WTC11 (cell line): ENCODE measurements around the gene DLGAP4. TPM values are rescaled to one million over a fixed set of nuclear protein-coding genes. Genes with fewer than 3 reads are reported as not detected.

Experiments
- ATAC-seq: fragments of 200-7000 bp; cut with Tn5 transposase; 2 replicates; pipeline ENCODE4 v1.10.0; 2021; ENCODE audit warnings: mild to moderate bottlenecking, moderate library complexity
- CTCF ChIA-PET: fragments of 300-600 bp; sonication (Branson Sonifier 250); formaldehyde crosslinking; loops from one replicate; lab custom pipeline; 2021; ENCODE audit warnings: antibody characterized with exemption; lab: Charles Lee
- POLR2A ChIA-PET: fragments of 350-600 bp; sonication (Branson Sonifier 250); formaldehyde crosslinking; loops from one replicate; lab custom pipeline; 2021; ENCODE audit warnings: antibody characterized with exemption; lab: Charles Lee
- DNase-seq: peaks from one replicate; pipeline ENCODE4 v3.0.0; 2021; ENCODE audit warnings: low spot score
- H3K27ac Mint-ChIP-seq: 2 replicates; pipeline ENCODE4 v1.8.0; 2021; ENCODE audit warnings: mixed read lengths
- H3K27me3 Mint-ChIP-seq: 2 replicates; pipeline ENCODE4 v1.8.0; 2021; ENCODE audit warnings: low read depth, mild to moderate bottlenecking, moderate library complexity, mixed read lengths
- H3K36me3 Mint-ChIP-seq: 2 replicates; pipeline ENCODE4 v1.8.0; 2021; ENCODE audit warnings: mixed read lengths
- H3K4me1 Mint-ChIP-seq: 2 replicates; pipeline ENCODE4 v1.8.0; 2022; ENCODE audit warnings: mixed read lengths
- H3K4me3 Mint-ChIP-seq: 2 replicates; pipeline ENCODE4 v1.8.0; 2021; ENCODE audit warnings: mild to moderate bottlenecking, moderate library complexity, mixed read lengths
- H3K9me3 Mint-ChIP-seq: 2 replicates; pipeline ENCODE4 v1.8.0; 2021; ENCODE audit warnings: mixed read lengths
- CREB1 ChIP-seq: sonication (generic); formaldehyde crosslinking; IDR thresholded peaks from 2 replicates; pipeline ENCODE4 v1.8.0; 2023; ENCODE audit warnings: mild to moderate bottlenecking, missing genetic modification reagents
- CREM ChIP-seq: sonication (generic); formaldehyde crosslinking; IDR thresholded peaks from 2 replicates; pipeline ENCODE4 v1.8.1; 2022; ENCODE audit warnings: mild to moderate bottlenecking, missing genetic modification reagents, moderate library complexity
- GABPB1 ChIP-seq: sonication (generic); formaldehyde crosslinking; IDR thresholded peaks from 2 replicates; pipeline ENCODE4 v1.8.1; 2023; ENCODE audit warnings: mild to moderate bottlenecking, missing genetic modification reagents
- GTF2I ChIP-seq: fragments of 250-450 bp; sonication (Bioruptor Pico); conservative IDR thresholded peaks from 2 replicates; pipeline ENCODE4 v1.4.0; 2021; ENCODE audit warnings: mild to moderate bottlenecking
- HMGA2 ChIP-seq: fragments of 250-450 bp; sonication (Bioruptor Pico); IDR thresholded peaks from 2 replicates; pipeline ENCODE4 v1.4.0; 2021; ENCODE audit warnings: mild to moderate bottlenecking, moderate library complexity
- IRF2 ChIP-seq: sonication (generic); formaldehyde crosslinking; IDR thresholded peaks from 2 replicates; pipeline ENCODE4 v1.8.0; 2022; ENCODE audit warnings: low read depth, missing genetic modification reagents, borderline replicate concordance
- NFE2L1 ChIP-seq: sonication (generic); formaldehyde crosslinking; IDR thresholded peaks from 2 replicates; pipeline ENCODE4 v1.8.1; 2023; ENCODE audit warnings: missing genetic modification reagents
- SP1 ChIP-seq: sonication (generic); formaldehyde crosslinking; conservative IDR thresholded peaks from 2 replicates; pipeline ENCODE4 v1.8.1; 2022; ENCODE audit warnings: missing genetic modification reagents
- TCF7 ChIP-seq: sonication (generic); formaldehyde crosslinking; IDR thresholded peaks from 2 replicates; pipeline ENCODE4 v1.8.0; 2022; ENCODE audit warnings: mild to moderate bottlenecking, low read depth, missing genetic modification reagents, moderate library complexity
- TP53 ChIP-seq: sonication (generic); formaldehyde crosslinking; IDR thresholded peaks from 2 replicates; pipeline ENCODE4 v1.8.1; 2023; ENCODE audit warnings: mild to moderate bottlenecking, missing genetic modification reagents
- ZBTB21 ChIP-seq: sonication (generic); formaldehyde crosslinking; IDR thresholded peaks from 2 replicates; pipeline ENCODE4 v1.8.1; 2023; ENCODE audit warnings: mild to moderate bottlenecking, missing genetic modification reagents, borderline replicate concordance
- ZNF121 ChIP-seq: sonication (generic); formaldehyde crosslinking; IDR thresholded peaks from 2 replicates; pipeline ENCODE4 v1.8.0; 2023; ENCODE audit warnings: missing genetic modification reagents
- ZNF219 ChIP-seq: sonication (generic); formaldehyde crosslinking; IDR thresholded peaks from 2 replicates; pipeline ENCODE4 v1.8.0; 2023; ENCODE audit warnings: missing genetic modification reagents, mild to moderate bottlenecking, borderline replicate concordance
- ZNF423 ChIP-seq: fragments of 250-450 bp; sonication (Bioruptor Pico); IDR thresholded peaks from 2 replicates; pipeline ENCODE4 v2.1.2; 2022; ENCODE audit warnings: mild to moderate bottlenecking, moderate library complexity
- total RNA-seq: library from RNA; stranded (reverse); gene quantifications from 3 replicates; pipeline ENCODE4 v1.2.3, GENCODE V29; 2021
- TF ChIP-seq, protein P1 (sequence below): sonication (generic); formaldehyde crosslinking; IDR thresholded peaks from 2 replicates; pipeline ENCODE4 v1.8.1; 2022; ENCODE audit warnings: mild to moderate bottlenecking, missing genetic modification reagents, moderate library complexity, borderline replicate concordance
- TF ChIP-seq, protein P2 (sequence below): sonication (generic); formaldehyde crosslinking; IDR thresholded peaks from 2 replicates; pipeline ENCODE4 v1.8.0; 2023; ENCODE audit warnings: missing genetic modification reagents, mild to moderate bottlenecking, borderline replicate concordance
- TF ChIP-seq, protein P3 (sequence below): sonication (generic); formaldehyde crosslinking; IDR thresholded peaks from 2 replicates; pipeline ENCODE4 v1.8.1; 2023; ENCODE audit warnings: mild to moderate bottlenecking, missing genetic modification reagents, moderate library complexity
- TF ChIP-seq, protein P4 (sequence below): sonication (generic); formaldehyde crosslinking; IDR thresholded peaks from 2 replicates; pipeline ENCODE4 v1.8.1; 2022; ENCODE audit warnings: low read depth, mild to moderate bottlenecking, moderate library complexity, missing genetic modification reagents, borderline replicate concordance
- TF ChIP-seq, protein P5 (sequence below): sonication (generic); formaldehyde crosslinking; IDR thresholded peaks from 2 replicates; pipeline ENCODE4 v1.8.1; 2022; ENCODE audit warnings: low read depth, missing genetic modification reagents, borderline replicate concordance

The DLGAP4 gene
- total RNA-seq, 1 experiment from 2014 or later, result 52.6 TPM

DNA sequence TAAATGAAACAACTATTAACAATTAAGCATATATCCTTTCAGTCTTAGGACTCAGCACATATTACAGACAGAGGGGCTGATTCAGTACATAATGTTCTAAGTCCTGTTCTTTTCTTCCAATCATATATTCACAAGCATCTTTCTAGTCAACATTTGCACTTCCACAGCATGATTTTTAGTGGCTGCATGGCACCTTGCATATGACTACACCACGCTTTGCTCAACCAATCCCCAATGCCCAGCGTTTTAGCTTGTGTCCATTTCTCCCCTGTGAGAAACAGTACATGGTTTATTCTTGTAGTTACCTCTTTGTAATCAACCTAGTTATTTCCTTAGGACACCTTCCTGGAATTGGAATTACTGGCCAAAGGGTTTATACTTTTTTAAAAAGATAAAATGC is 36.6 kb upstream of the DLGAP4 start (continued):
- TF ChIP-seq, protein P1, sequence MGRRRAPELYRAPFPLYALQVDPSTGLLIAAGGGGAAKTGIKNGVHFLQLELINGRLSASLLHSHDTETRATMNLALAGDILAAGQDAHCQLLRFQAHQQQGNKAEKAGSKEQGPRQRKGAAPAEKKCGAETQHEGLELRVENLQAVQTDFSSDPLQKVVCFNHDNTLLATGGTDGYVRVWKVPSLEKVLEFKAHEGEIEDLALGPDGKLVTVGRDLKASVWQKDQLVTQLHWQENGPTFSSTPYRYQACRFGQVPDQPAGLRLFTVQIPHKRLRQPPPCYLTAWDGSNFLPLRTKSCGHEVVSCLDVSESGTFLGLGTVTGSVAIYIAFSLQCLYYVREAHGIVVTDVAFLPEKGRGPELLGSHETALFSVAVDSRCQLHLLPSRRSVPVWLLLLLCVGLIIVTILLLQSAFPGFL (CRISPR knock-in tag), result no peak
- TF ChIP-seq SP1 (CRISPR knock-in tag), result no peak
- TF ChIP-seq, protein P2, sequence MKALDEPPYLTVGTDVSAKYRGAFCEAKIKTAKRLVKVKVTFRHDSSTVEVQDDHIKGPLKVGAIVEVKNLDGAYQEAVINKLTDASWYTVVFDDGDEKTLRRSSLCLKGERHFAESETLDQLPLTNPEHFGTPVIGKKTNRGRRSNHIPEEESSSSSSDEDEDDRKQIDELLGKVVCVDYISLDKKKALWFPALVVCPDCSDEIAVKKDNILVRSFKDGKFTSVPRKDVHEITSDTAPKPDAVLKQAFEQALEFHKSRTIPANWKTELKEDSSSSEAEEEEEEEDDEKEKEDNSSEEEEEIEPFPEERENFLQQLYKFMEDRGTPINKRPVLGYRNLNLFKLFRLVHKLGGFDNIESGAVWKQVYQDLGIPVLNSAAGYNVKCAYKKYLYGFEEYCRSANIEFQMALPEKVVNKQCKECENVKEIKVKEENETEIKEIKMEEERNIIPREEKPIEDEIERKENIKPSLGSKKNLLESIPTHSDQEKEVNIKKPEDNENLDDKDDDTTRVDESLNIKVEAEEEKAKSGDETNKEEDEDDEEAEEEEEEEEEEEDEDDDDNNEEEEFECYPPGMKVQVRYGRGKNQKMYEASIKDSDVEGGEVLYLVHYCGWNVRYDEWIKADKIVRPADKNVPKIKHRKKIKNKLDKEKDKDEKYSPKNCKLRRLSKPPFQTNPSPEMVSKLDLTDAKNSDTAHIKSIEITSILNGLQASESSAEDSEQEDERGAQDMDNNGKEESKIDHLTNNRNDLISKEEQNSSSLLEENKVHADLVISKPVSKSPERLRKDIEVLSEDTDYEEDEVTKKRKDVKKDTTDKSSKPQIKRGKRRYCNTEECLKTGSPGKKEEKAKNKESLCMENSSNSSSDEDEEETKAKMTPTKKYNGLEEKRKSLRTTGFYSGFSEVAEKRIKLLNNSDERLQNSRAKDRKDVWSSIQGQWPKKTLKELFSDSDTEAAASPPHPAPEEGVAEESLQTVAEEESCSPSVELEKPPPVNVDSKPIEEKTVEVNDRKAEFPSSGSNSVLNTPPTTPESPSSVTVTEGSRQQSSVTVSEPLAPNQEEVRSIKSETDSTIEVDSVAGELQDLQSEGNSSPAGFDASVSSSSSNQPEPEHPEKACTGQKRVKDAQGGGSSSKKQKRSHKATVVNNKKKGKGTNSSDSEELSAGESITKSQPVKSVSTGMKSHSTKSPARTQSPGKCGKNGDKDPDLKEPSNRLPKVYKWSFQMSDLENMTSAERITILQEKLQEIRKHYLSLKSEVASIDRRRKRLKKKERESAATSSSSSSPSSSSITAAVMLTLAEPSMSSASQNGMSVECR (CRISPR knock-in tag), result no peak

DNA sequence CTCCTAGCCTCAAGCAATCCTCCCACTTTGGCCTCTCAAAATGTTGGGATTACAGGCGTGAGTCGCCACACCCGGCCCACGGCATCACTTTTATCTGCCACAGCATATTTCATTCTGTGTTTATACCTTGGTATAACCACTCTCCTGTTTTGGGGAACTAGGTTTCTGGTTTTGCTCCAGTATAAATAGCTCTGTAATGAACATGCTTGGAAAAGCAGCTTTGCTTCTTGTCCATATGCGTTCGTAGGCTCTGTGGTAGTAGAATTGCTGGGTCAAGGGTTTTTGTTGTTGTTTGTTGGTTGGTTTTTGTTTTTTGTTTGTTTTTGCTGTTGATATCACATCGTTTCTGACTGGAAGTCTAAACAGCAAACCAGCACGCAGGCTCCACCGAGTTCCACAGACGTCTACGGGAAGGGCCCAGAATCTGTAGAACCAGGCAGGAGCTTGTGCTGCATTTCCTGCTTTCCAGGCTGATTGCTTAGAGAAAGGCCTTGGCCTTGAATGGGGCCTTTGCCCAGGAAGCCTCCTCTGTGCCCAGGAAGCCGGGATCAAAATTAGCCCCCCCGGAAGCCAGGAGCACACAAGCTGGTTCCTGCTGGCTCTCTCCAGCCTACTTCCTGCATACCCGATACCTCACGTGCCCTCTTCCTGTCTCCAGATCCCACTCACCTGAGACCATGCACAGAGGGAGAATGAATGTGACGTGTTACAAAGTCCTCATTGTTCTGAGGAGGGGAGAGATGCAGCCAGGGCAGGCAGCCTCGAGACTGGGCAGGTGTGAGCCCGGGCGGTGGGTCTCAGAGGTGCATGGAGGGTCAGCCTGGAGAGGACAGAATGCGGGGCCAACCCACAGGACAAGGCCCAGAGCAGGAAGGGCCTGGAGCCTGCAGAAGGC is 35.1 kb upstream of the DLGAP4 start:
- no peak for TF ChIP-seq ZNF121 (CRISPR knock-in tag)
- TF ChIP-seq CREB1 (CRISPR knock-in tag), result no peak
- 0 out of 2 replicates have a peak, but pooled peaks have one; percentile 36 for TF ChIP-seq NFE2L1 (CRISPR knock-in tag)
- TF ChIP-seq TCF7 (CRISPR knock-in tag), result no peak
- Mint-ChIP-seq H3K36me3 (no peaks in the 10 kb centered on the region), H3K27ac (peak overlapping the region; percentile 77; the same call in 1 of the 2 replicates), H3K4me1 (peaks cover 27% of the 10 kb centered on the region), H3K27me3 (no peaks in the 10 kb centered on the region), H3K4me3 (no peak overlapping the region), H3K9me3 (no peaks in the 10 kb centered on the region)
- CTCF ChIA-PET, result interaction anchor here (0.6 to 6.1 kb wide), 6 partner anchors 15 to 168 kb away, joined by 3 to 90 read pairs (median 10); no protein-coding TSS in a partner anchor
- no peak for DNase-seq
- peak; percentile 58 for ATAC-seq
- POLR2A ChIA-PET, result interaction anchor here (0.7 to 1.1 kb wide), 2 partner anchors 18 to 129 kb away, joined by 3 to 4 read pairs; no protein-coding TSS in a partner anchor

DNA sequence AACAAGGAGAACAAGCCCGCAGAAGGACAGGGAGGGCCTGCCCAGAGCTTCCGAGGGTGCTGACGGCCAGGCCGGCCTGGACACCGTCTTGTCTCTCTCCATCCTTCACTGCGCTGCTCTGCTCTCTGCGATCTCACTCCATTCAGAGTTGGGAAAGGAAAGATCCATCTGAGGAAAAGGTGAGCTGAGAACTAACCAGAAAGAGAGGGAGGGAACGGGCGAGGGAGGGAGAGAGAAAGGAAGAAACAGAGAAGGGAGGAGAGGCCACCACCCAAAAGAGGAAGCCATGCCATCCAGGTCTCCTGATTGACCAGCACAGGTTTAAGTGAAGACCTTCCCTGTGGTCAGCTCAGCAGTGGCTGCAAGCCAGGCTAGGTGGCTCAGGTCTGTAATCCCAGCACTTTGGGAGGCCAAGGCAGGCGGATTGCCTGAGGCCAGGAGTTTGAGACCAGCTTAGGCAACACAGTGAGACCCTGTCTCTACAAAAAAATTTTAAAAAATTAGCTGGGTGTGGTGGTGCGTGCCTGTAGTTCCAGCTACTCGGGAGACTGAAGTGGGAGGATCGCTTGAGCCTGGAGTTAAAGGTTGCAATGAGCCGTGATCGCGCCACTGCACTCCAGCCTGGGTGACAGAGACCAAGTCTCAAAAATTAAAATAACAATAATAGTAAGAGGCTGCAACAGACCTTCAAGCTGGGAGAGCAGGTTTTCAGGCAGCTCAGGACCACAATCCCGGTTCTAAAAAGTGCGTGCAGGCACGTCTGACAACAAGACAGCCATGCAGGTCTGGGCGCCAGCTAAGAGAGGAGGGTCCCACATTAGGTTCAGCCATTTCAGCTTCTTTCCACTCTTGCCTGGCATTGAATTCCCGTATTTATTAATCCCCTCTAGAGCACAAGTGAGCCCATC is 34.2 kb upstream of the DLGAP4 start:
- Mint-ChIP-seq H3K4me1 (peaks cover 27% of the 10 kb centered on the region), H3K36me3 (no peaks in the 10 kb centered on the region), H3K27ac (no peak overlapping the region), H3K9me3 (no peaks in the 10 kb centered on the region), H3K4me3 (no peak overlapping the region), H3K27me3 (no peaks in the 10 kb centered on the region)
- ATAC-seq (no peak), DNase-seq (no peak)
- CTCF ChIA-PET, result interaction anchor here (0.6 to 6.1 kb wide), 9 partner anchors 13 to 167 kb away, joined by 3 to 90 read pairs (median 6); no protein-coding TSS in a partner anchor
- POLR2A ChIA-PET, result interaction anchor here (1.1 kb wide), 1 partner anchor 19 kb away, joined by 4 read pairs; no protein-coding TSS in a partner anchor
- TF ChIP-seq HMGA2 (no peak), IRF2 (CRISPR knock-in tag) (no peak), ZBTB21 (no peak), GABPB1 (CRISPR knock-in tag) (no peak), TP53 (no peak), GTF2I (CRISPR knock-in tag) (no peak), SP1 (CRISPR knock-in tag) (no peak), CREM (CRISPR knock-in tag) (no peak), ZNF219 (CRISPR knock-in tag) (no peak), ZNF423 (CRISPR knock-in tag) (no peak)
- TF ChIP-seq, protein P3, sequence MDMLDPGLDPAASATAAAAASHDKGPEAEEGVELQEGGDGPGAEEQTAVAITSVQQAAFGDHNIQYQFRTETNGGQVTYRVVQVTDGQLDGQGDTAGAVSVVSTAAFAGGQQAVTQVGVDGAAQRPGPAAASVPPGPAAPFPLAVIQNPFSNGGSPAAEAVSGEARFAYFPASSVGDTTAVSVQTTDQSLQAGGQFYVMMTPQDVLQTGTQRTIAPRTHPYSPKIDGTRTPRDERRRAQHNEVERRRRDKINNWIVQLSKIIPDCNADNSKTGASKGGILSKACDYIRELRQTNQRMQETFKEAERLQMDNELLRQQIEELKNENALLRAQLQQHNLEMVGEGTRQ, result no peak
- TF ChIP-seq, protein P4, sequence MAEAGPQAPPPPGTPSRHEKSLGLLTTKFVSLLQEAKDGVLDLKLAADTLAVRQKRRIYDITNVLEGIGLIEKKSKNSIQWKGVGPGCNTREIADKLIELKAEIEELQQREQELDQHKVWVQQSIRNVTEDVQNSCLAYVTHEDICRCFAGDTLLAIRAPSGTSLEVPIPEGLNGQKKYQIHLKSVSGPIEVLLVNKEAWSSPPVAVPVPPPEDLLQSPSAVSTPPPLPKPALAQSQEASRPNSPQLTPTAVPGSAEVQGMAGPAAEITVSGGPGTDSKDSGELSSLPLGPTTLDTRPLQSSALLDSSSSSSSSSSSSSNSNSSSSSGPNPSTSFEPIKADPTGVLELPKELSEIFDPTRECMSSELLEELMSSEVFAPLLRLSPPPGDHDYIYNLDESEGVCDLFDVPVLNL (CRISPR knock-in tag), result no peak
- TF ChIP-seq, protein P5, sequence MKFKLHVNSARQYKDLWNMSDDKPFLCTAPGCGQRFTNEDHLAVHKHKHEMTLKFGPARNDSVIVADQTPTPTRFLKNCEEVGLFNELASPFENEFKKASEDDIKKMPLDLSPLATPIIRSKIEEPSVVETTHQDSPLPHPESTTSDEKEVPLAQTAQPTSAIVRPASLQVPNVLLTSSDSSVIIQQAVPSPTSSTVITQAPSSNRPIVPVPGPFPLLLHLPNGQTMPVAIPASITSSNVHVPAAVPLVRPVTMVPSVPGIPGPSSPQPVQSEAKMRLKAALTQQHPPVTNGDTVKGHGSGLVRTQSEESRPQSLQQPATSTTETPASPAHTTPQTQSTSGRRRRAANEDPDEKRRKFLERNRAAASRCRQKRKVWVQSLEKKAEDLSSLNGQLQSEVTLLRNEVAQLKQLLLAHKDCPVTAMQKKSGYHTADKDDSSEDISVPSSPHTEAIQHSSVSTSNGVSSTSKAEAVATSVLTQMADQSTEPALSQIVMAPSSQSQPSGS (CRISPR knock-in tag), result no peak
